NCI-H2107 treated with DMSO at 0.1 percent for 48 hours (cell line): Measurements from ENCODE around the gene XCL1.
"Not testable (repeated sequence)": the region's sequence is repeated elsewhere in the genome, so short reads cannot be mapped to it uniquely, and the experiment has no call there.

Experiments used
- DNase-seq: peaks from one replicate; lab custom pipeline; 2025; ENCODE audit not compliant: unreplicated experiment; lab: John Stamatoyannopoulos, UW

The XCL1 gene

DNA sequence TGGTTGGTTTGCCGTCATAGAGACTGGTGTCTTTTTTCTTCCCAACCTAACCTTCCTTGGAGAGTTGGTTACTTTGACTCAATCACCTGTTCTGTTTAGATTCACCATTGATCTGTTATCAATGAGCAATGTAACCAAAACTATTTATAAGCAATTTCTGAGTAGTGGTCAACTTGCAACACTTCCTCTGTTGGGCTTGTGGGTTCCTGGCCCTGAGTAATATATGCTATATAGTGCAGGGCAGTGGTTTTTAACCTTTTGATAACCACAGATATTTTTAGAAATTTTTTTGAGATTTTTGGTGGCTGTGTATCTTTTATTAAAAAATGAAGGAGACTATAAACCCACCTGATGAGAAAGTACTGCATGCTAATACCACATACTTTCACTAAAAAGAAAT, 9.4 kb upstream of the XCL1 start:
- no peak for DNase-seq

DNA sequence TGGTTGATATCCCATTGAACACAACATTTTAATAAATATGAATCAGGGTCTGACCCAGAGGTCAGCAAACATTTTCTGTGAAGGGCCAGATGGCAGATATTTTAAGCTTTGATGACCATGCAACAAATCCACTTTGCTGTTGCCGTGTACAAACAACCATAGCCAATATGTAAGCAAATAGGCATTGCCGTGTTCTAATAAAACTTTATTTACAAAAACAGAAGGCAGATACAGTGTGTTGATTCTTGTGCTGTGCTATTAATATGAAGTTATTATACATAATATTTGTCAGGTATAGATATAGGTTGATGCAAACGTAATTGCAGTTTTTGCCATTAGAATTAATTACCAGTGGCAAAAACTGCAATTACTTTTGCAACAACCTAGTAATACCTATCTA, 8.8 kb upstream of the XCL1 start:
- no peak for DNase-seq

DNA sequence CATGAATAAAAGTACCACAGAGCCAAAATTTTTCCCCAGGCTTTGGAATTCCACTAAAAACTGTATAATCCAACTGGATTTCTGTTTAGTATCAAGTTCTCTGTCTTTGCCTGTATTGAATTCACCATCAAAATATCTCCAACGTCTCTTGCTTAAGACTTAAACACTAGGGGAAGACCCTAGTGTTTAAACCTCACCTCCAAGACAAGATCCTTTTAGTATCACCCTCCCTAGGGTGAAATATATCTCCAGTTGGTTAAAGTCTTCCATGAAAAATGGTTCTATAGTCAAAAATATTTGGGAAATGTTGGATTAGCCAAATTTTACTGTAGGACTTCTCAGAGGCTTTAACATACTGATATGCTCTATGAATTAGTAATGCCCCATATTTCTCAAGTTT, 8.1 kb upstream of the XCL1 start:
- no peak for DNase-seq

DNA sequence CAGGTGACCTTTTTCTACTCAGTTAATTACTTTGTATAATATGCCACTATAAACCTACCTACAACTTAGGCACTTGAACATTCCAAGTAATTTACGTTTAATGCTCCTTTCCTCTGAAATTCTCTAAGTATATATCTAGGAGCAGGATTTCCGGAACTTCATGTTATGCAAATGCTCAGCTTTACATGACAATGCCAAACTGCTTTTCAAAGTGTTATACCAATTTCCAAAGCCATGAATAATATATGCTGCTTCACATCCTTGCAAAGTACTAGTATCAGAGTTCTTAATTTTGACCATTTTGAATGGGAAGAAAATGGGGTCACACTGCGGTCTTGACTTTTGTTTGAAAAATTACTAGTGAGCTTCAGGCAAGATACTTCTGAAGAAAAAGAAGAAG, 5.8 kb upstream of the XCL1 start:
- DNase-seq, result no peak

DNA sequence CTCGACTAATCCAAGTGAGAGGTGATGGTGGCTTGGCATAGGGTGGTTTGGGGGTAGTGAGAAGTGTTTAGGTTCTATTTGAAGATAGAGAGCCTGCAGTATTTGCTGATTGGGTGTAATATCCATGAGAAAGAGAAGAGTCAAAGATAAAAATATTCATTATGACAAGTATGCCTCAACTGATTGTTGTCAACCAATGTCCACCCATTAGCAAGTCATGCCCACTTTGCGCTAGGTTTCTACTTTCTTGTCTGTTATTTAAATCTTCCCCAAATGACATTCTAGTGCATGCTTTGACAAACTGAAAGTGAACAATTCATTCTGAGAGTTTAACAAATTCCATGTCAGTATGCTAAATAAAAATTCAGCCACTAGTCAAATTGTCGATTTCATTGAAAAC, 3.8 kb upstream of the XCL1 start:
- no peak for DNase-seq

DNA sequence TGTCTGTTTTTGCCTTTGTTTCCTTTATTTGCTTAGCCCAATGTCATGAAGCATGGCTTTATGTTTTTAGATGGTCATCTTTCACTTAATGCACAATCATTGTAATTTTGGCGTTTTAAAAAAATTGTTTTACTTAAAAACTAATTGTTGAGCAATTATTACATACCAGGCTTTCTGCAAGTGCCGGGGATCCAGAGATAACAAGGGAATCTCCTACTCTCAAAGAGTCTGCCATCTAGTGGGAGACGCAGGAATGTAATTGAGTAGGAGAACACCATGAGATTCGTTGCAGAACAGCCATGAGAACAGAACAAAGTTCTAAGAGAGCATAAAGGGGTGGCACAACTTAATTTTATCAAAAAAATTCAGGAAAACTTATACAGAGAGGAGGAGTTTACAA, 2.2 kb upstream of the XCL1 start:
- DNase-seq, result not testable (repeated sequence)

DNA sequence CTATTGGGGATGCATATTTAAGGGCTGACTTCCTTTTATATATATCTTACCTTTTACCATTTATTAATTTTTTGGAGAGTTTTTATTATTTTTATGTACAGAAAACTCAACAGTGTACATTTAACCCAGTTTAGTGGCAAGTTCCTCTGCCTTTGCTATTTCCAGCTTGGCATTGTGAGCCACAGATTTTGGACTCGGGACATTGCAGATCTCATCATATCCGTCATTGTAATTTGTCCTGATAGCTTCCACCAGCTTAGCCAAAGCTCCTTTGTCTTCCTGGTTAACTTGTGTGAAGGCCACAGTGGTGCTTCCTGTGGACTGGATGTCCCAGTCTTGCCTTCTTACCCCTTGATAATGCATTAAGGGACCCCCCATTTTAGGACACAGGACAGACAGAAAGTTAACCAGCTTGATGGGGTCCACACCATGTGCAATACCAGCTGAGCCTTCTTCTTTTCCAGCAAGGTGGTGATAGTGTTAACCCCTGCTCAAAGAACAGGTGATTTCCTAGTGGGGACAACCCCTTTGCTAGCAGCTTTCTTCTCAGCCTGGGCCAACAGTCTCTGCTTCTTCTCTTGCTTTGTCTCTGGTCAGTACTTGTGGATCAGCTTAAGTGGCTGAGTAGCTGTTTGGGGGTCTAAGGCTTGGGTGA, 2.3 kb downstream of the XCL1 start:
- not testable (repeated sequence) for DNase-seq

DNA sequence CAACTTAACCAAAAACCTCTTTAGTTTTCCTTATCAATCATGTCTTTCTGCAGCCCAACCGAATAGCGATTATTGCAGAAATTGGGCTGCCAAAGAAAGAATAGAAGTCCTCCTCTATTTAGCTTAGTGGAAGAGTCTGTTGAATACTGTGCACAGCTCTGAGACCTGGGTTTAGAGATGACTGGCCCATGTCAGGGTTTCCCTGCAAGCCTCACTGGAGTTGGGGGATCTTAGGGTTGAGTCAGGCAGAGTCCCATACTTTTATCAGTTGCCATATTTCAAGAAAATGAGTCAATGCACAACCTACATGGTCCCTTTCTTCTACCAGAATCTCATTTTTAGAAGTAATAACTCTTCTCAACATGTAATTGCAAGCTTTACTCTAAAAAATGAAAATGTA, 3.9 kb downstream of the XCL1 start:
- DNase-seq, result not testable (repeated sequence)

DNA sequence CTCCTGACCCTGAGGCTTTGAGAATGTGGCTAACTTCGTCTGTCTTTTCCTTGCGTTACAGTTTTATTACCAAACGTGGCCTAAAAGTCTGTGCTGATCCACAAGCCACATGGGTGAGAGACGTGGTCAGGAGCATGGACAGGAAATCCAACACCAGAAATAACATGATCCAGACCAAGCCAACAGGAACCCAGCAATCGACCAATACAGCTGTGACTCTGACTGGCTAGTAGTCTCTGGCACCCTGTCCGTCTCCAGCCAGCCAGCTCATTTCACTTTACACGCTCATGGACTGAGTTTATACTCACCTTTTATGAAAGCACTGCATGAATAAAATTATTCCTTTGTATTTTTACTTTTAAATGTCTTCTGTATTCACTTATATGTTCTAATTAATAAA, 4.6 kb downstream of the XCL1 start:
- not testable (repeated sequence) for DNase-seq

DNA sequence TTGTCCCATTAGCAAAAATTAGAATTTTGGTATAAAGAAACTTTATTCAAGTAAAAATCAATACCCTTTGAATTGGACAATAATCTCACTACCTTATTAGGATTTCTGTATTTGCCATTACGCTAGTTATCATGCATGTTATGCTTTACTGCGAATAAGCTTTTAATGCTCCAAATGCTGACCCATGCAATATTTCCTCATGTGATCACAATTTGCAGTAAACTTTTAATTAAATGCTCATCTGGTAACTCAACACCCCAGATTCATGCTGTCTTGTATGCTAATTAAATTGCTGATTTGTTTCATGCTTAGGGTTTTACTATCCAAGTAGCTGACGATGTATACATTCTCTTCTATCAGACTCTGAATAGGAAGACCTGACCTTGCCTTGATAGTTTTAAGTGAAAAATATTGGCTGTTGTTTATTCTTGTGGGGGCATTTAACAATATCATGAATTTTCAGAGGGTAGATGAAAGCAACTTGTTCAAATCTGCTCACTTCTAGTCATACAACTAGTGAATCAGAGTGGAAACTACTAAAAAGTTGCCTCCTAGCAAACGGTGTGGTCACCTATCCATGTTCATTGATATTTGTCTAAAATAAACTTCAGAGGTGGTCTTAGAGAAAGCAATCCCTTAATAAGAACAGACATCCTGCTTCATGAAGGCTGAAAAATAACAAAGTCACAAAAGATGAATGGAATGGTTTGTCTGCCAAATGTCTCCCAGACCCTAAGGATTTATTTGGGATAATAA, 5.6 kb downstream of the XCL1 start:
- no peak for DNase-seq

DNA sequence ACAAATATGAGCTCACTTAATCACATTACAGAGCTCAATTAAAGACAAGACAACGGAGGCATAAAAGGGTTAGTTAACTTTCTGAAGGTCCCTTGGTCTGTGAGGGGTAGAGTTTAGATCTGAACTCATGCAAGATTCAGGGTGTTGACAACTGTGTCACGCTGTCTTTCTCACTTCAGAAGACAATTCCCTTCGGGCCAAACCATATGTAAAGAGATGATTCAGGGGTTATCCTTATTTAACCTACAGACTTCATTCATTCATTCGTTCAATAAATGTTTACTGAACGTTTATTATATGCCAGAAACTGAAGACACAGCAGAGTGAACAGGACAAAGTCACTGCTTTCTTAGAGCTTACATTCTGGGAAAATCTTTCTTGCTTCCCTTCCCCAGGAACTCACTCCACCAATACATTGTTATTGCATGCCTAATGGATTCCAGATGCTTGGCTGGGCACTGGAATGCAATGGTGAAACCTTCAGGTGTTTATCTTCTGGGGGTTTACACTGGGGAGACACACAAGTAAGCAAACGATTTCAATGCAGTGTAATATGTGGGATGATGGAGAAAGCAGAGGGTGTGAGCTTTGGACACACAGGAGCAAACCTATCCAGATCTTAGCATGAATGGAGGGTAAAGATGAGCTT, 6.4 kb downstream of the XCL1 start:
- no peak for DNase-seq

DNA sequence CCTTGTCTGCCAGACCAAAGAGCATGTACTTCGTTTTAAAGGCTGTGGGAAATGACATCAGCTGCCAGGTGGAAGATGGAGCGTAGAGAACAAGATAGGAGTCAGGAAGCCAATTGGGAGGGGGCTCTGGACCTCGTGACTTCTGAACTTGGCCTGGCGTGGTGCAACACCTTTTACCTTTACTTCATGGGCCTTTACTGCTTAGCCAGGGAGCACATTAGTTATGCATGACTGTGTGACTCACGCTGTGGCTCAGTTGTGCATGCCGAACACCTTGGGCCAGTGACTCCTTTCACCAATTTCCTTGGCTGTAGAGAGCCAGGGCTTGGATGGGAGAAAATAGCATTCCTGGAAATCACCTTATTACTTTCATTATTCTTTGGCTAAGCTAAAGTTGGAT, 7.2 kb downstream of the XCL1 start:
- DNase-seq, result no peak

DNA sequence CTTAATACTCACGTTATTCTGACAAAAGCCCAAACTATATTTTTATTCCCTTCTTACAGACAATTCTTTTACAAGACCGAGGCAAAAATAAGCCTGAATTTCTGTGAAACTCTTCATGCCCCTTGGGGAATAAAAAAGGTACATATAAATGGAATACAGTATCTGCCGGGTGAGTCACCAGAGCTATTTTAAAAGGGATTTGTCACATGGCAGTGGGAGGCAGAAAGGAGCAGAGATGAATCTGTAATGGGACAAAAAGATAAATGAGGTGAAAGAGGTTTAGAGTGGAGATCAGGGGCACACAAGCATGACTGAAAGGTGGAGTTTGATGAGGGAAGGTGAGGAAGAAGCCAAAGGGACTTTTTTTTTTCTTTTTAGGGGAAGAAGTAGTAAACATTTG, 8.8 kb downstream of the XCL1 start:
- DNase-seq, result no peak

DNA sequence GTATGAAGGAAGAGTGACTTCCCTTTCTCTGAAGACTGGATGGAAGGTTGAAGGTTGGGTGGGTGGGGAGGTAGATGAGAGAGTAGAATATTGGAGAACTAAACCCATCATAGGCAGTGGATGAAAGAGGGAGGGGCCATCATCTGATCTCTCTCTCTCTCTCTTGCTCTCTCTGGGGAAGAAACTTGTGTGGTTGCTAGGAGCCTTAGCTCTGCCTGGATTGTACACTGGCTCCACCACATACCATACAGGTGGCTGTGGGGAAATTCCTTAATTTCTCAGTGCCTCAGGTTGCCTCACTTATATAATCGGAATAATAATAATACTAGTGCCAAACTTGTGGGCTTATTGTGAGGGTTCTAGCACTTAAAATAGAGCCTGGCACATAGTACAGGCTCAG, 9.5 kb downstream of the XCL1 start:
- DNase-seq, result no peak

DNA sequence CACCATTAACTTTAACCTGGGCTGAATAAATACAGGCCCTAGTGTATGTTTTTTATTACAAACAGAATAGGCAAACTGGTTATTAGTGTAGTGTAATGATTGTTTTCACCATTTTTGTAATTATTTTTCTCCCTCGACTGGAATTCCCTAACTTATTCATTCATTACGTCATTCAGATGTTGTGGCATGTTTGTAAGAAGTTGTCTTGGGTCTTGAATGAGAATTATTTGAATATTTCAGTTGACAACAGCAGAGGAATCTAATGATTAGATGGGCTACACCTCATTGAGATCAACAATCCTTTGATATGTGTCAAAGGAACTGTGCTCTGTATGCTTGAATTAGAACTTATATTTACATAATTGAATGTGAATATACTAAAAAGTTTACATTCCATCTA, 12.8 kb downstream of the XCL1 start:
- DNase-seq, result no peak

DNA sequence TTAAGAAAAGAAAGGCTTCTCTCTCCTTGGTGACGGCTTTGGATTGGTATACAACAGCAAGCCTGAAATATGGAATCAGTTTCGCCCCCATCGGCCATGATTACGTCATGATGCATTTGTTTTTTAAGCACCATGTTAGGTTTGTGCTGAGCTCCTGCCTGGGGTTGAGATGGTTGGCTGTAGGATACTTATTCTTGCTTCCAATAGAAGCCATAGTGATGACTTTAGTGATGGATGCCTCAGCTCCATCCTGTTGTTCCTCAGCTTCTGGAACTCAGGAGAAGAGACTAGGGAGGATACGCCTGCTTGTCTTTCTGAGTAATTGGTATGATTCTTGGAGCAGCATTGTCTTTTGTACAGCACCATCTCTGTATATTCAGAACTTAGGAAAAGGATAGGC, 14.7 kb downstream of the XCL1 start:
- no peak for DNase-seq

DNA sequence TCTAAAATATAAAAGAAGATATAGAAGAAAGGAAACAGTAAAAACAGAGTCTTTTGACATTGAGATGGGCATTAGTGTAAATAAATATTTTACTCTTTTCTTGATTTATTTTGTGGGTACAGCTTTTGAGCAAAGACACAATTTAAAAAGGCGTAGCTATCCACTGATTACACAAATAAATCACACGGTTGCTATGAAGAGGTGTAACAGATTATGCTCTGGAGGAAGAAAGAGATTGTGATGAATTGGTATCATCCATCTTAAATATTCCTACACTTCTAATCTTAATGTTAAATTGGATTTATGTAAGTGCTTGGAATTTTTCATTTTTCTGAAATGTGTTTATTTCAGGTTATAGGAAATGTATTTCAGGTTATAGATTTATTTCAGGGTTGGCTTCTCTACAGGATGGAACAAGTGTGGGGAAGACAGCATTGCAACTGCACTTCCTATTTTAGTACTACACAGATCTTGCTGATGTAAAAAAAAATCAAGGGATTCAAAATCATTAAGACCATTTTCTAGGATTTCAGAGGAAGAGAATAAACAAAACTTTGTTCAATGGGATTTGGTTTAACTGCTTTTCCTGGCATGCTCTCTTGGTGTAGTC, 15.3 kb downstream of the XCL1 start:
- DNase-seq, result no peak

DNA sequence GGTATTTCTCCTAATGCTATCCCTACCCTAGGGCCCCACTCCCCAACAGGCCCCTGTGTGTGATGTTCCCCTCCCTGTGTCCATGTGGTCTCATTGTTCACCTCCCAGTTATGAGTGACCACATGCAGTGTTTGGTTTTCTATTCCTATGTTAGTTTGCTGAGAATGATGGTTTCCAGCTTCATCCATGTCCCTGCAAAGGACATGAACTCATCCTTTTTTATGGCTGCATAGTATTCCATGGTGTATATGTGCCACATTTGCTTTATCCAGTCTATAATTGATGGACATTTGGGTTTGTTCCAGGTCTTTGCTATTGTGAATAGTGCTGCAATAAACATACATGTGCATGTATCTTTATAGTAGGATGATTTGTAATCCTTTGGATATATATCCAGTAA, 19.0 kb downstream of the XCL1 start:
- not testable (repeated sequence) for DNase-seq

DNA sequence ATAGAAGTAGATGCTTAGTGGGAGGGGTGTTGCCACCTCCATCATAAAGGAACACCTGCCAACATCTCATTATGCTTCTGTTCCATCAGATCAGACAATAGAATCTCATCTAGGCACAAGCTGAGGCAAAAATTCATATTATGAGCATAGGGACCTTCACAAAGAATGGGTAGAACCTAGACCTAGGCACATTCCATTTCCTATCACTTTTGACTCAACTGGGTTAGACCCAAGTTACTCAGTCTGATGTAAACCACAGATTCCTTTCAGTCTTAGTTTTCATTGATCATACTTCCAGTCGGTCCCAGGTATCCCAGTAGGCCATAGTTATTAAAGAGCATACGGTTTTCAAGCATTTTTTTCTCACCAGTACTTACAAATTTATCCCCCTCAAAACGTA, 21.7 kb downstream of the XCL1 start:
- DNase-seq, result no peak

DNA sequence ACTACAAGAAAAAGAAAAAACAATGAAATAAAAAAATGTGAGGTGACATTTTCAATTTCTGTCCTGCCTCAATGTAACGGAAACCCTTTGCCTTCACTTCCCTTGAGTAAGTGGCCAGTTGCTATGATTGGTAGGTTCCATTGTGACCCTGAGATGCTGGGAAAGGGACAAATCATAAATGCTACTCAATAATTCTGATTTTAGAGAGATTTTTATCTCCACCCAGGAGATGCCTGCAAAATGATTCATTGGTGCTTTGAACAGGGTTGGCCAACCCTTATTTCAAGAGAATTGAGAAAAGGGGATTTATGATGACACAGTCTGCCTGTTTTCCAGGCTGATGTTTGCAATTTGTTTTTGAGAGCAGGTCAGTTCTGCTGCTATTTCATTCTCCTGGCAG, 22.5 kb downstream of the XCL1 start:
- no peak for DNase-seq

DNA sequence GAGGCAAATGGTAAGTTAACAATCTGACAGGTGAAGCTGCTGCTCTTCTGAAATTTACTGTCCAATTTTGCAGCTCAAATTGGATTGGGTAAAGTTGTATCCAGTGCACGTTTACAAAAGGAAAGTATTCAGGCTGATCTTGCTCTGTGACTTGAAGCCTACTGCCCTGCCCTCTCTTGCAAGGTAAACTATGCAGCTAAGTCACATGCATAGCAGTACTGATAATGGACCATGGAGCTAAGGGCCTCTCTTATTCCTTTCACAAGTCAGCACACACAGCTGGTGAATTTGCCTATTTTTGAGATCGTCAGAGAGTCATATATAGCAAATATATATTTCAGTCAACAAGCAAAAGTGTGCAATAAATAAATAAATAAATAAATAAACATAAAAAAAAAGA, 23.2 kb downstream of the XCL1 start:
- no peak for DNase-seq

DNA sequence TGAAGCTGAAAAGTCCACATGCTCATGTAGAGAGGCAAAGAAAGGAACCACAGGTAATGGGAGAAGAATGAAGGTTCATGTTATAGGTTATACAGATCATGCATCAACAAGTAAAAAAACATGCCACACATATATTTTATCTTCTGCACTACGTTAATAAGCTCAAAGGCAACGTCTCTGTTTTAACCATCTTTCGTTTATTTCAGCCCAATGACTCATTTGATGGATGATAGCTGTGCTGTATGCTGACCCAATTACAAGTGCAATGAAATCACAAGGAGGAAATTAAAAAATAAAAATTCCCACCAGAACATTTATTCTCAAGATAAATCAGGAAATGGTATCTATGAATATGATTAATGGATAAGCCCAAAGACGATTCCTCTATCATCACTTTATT, 24.6 kb downstream of the XCL1 start:
- DNase-seq, result no peak
